K562 (cell line): Measurements from ENCODE around the gene CLCN4. TPM values are rescaled to one million over a fixed set of nuclear protein-coding genes. Genes with fewer than 3 reads are reported as not detected.

Experiments used
- ATAC-seq: fragments of 200-7000 bp; cut with Tn5 transposase; 3 replicates; pipeline ENCODE4 v1.9.1; 2020; ENCODE audit warnings: moderate library complexity
- BruUV-seq: library from RNA; stranded (reverse); fragments of 400-500 nt; replicated peaks from 2 replicates; lab custom pipeline; 2021; lab: Mats Ljungman, UMichigan
- CTCF ChIA-PET: fragments of 300-600 bp; formaldehyde crosslinking; extraction: SDS; loops from one replicate; lab custom pipeline; 2021; ENCODE audit warnings: low intra/inter-chr PET ratio; lab: Yijun Ruan, JAX
- POLR2A ChIA-PET: fragments of 300-600, 350-650 bp; sonication (Branson Sonifier 250); formaldehyde crosslinking; extraction: SDS; loops from one replicate; lab custom pipeline; 2021; ENCODE audit warnings: antibody characterized with exemption, inconsistent platforms; lab: Yijun Ruan, JAX
- DNase-seq, 4 experiments: peaks; one replicate each; pipeline versions ENCODE4 v3.0.0 to v3.0.0-alpha.2; 2011 to 2018; ENCODE audit warnings: low spot score in 3 of 4, mixed read lengths in 3 of 4; ENCODE audit errors: extremely low read depth in 1 of 4
- FAIRE-seq: peaks from 2 replicates; lab custom pipeline; 2011; peaks lifted over from hg19 to GRCh38; lab: Jason Lieb, UNC
- H2AFZ ChIP-seq: 2 replicates; pipeline ENCODE4 v1.6.0; 2011; ENCODE audit warnings: low read depth, low read length, control low read depth, inconsistent platforms
- H3K27ac ChIP-seq: fragments of 200-600 bp; 3 replicates; pipeline ENCODE4 v1.8.0; 2011; ENCODE audit warnings: low read depth, mild to moderate bottlenecking, control low read depth, inconsistent platforms, low read length, moderate library complexity, mixed read lengths; ENCODE audit errors: extremely low read depth
- H3K27me3 ChIP-seq, 2 experiments: fragments of 300-600 bp in 1 of 2; 2 replicates in 1 of 2; 3 replicates in 1 of 2; pipeline versions ENCODE4 v1.6.0 to v1.8.0; 2011; ENCODE audit warnings: inconsistent platforms in 2 of 2, low read length in 2 of 2, mild to moderate bottlenecking in 1 of 2, mixed read lengths in 1 of 2, moderate library complexity in 1 of 2; ENCODE audit not compliant: control insufficient read depth in 2 of 2, insufficient read depth in 2 of 2
- H3K36me3 ChIP-seq: fragments of 300-600 bp; 3 replicates; pipeline ENCODE4 v1.8.0; 2011; ENCODE audit warnings: mild to moderate bottlenecking, low read length, inconsistent platforms; ENCODE audit not compliant: control insufficient read depth, insufficient read depth
- H3K4me1 ChIP-seq, 2 experiments: fragments of 200-600 bp in 1 of 2; replicated peaks in 1 of 2; 2 replicates in 1 of 2; 3 replicates in 1 of 2; pipeline versions ENCODE4 v1.5.1 to v1.8.0; 2011; ENCODE audit warnings: inconsistent platforms in 2 of 2, low read length in 2 of 2, mild to moderate bottlenecking in 1 of 2, mixed read lengths in 1 of 2, moderate library complexity in 1 of 2; ENCODE audit not compliant: control insufficient read depth in 2 of 2, insufficient read depth in 2 of 2
- H3K4me2 ChIP-seq: 2 replicates; pipeline ENCODE4 v1.6.1; 2011; ENCODE audit warnings: low read length, control low read depth, inconsistent platforms, mixed read lengths; ENCODE audit not compliant: insufficient read depth
- H3K4me3 ChIP-seq: fragments of 200-600 bp; sonication (generic), shearing (Covaris generic); 2 replicates; pipeline ENCODE4 v1.5.1; 2016; ENCODE audit warnings: control low read depth, inconsistent platforms
- H3K79me2 ChIP-seq: fragments of 200-600 bp; 3 replicates; pipeline ENCODE4 v1.8.0; 2011; ENCODE audit warnings: low read length, inconsistent platforms; ENCODE audit not compliant: control insufficient read depth, insufficient read depth
- H3K9ac ChIP-seq, 2 experiments: 2 replicates each; pipeline versions ENCODE4 v1.6.0 to v1.6.1; 2011; ENCODE audit warnings: low read depth in 2 of 2, low read length in 2 of 2, control low read depth in 1 of 2, inconsistent platforms in 1 of 2, mild to moderate bottlenecking in 1 of 2, mixed read lengths in 1 of 2; ENCODE audit not compliant: insufficient read depth in 1 of 2
- H3K9me1 ChIP-seq: one replicate; pipeline ENCODE4 v1.6.0; 2011; ENCODE audit warnings: inconsistent platforms, mild to moderate bottlenecking, low read length, moderate library complexity; ENCODE audit not compliant: control insufficient read depth, insufficient read depth
- H3K9me3 ChIP-seq: replicated peaks from 2 replicates; pipeline ENCODE4 v1.5.1; 2011; ENCODE audit warnings: low read depth, low read length, inconsistent platforms; ENCODE audit not compliant: control insufficient read depth, insufficient read depth
- H4K20me1 ChIP-seq: replicated peaks from 2 replicates; pipeline ENCODE4 v1.6.1; 2011; ENCODE audit warnings: low read length, inconsistent platforms, mixed read lengths; ENCODE audit not compliant: control insufficient read depth, insufficient read depth
- ELF1 ChIP-seq: fragments of 200-800 bp; sonication (Bioruptor generic); IDR thresholded peaks from 2 replicates; pipeline ENCODE4 v1.6.1; 2016; ENCODE audit warnings: missing genetic modification characterization, missing compliant biosample characterization
- TFE3 ChIP-seq: fragments of 450-650 bp; formaldehyde crosslinking; IDR thresholded peaks from 2 replicates; pipeline ENCODE4 v1.4.0; 2020; ENCODE audit warnings: mild to moderate bottlenecking, mixed read lengths
- ZNF395 ChIP-seq: fragments of 200-800 bp; sonication (Bioruptor generic); IDR thresholded peaks from 2 replicates; pipeline ENCODE4 v1.6.1; 2017; ENCODE audit warnings: missing genetic modification characterization, missing compliant biosample characterization
- ZNF639 ChIP-seq, 2 experiments: fragments of 200-800 bp in 1 of 2; sonication (Bioruptor generic) in 1 of 2; sonication (generic) in 1 of 2; formaldehyde crosslinking in 1 of 2; IDR thresholded peaks in 1 of 2; conservative IDR thresholded peaks in 1 of 2; 2 replicates each; pipeline versions ENCODE4 v1.5.0 to v1.6.1; 2016 to 2020; ENCODE audit warnings: missing compliant biosample characterization in 1 of 2, missing genetic modification characterization in 1 of 2, missing genetic modification reagents in 1 of 2
- WGBS: fragments of 100-300 bp; shearing (Covaris generic); methylation state at CpG from one replicate; pipeline ENCODE4 v1.1.6; 2016; ENCODE audit warnings: low coverage, mixed read lengths; ENCODE audit not compliant: insufficient coverage; ENCODE audit errors: missing lambda C conversion rate; 5-methylcytosine and 5-hydroxymethylcytosine counted together
- in situ Hi-C: fragments of 300-500 bp; cut with MboI; formaldehyde crosslinking; loops from 4 replicates; pipeline ENCODE4 v1.15.0; 2018; ENCODE audit warnings: inconsistent platforms, mixed read lengths
- intact Hi-C: fragments of 100-400 bp; cut with micrococcal nuclease; formaldehyde crosslinking; loops from 2 replicates; pipeline ENCODE4 v1.14.2; 2022
- polyA plus RNA-seq, 8 experiments: library from polyadenylated mRNA; depleted of rRNA in 4 of 8; stranded (reverse) in 5 of 8; unstranded in 3 of 8; fragments of >200 nt; fragmentation: Nextera tagmentation in 2 of 8; fragmentation: Illumina TruSeq in 1 of 8; extraction: Ambion mirVana in 2 of 8; extraction: Trizol in 1 of 8; gene quantifications; 2 replicates each; pipeline versions ENCODE4 v1.2.1 to v1.2.3, GENCODE V29; 2011 to 2014; ENCODE audit warnings: inconsistent platforms in 1 of 8, missing spikeins in 1 of 8
- total RNA-seq, 7 experiments: library from RNA; depleted of rRNA in 6 of 7; stranded (reverse); fragments of >200 nt in 6 of 7; fragmentation: Illumina TruSeq in 2 of 7; extraction: Trizol in 2 of 7; gene quantifications; 2 replicates each; pipeline versions ENCODE4 v1.2.1 to v1.2.3, GENCODE V29; 2011 to 2021; ENCODE audit warnings: low replicate concordance in 1 of 7

CLCN4 gene
- total and polyA plus RNA-seq, 9 of the 15 experiments (the other 6 are each of a cell fraction or from before 2014, with no cell fraction given), result 0.03 to 0.24 (median 0.10) TPM; not detected in 1

GRCh38 chrX:10176121-10177003 is 19.6 kb downstream of the CLCN4 start:
- DNase-seq, result no peak
- 0 out of 2 replicates have a peak overlapping the region, but pooled peaks have one; percentile 45 for H2AFZ ChIP-seq
- in situ Hi-C loops (loop anchor here (10.0 to 25.0 kb wide), 3 partner anchors 948 to 1586 kb away; partner anchors contain the start of gene MSL3), intact Hi-C loops (no loop called here)
- no peaks in the 10 kb centered on the region for H3K9me3 ChIP-seq
- H3K4me1 ChIP-seq, result peaks cover 32 to 57% of the 10 kb centered on the region in 2 experiments
- H3K27ac ChIP-seq, result peak overlapping the region; percentile 36; the same call in 2 of the 3 replicates
- no peak for FAIRE-seq
- no peaks in the 10 kb centered on the region for H3K9me1 ChIP-seq
- no peak overlapping the region for H3K4me3 ChIP-seq
- no peaks in the 10 kb centered on the region for H3K79me2 ChIP-seq
- no peaks in the 10 kb centered on the region for H3K36me3 ChIP-seq
- no peak for ATAC-seq
- H3K9ac ChIP-seq, result peak overlapping the region in 1 of 2 experiments; percentile 53; a peak in 1 of 4 replicates
- CTCF ChIA-PET, result interaction anchor here (1.5 kb wide), 1 partner anchor 57 kb away, joined by 3 read pairs; no protein-coding TSS in a partner anchor
- no peaks in the 10 kb centered on the region; a peak in 1 of 5 replicates for H3K27me3 ChIP-seq
- POLR2A ChIA-PET, result interaction anchor here (1.5 kb wide), 1 partner anchor 16 kb away, joined by 3 read pairs; no protein-coding TSS in a partner anchor
- WGBS, result 24% methylated on average over 15 of the region's 16 CpGs
- no peak overlapping the region; the same call in 1 of the 2 replicates for H3K4me2 ChIP-seq
- H4K20me1 ChIP-seq, result no peaks in the 10 kb centered on the region
- no TSS peak for BruUV-seq
- 0 out of 4 replicates have a peak, but pooled peaks of 1 of the 2 experiments have one; percentile 29 for TF ChIP-seq ZNF639 (CRISPR knock-in tag; conservative IDR thresholded peaks at IDR 0.05 in 1 of 2, IDR thresholded peaks at IDR 0.05 in 1 of 2)
- TF ChIP-seq ELF1 (tag), result peak; percentile 25; the same call in 1 of the 2 replicates
- no peak for TF ChIP-seq TFE3 (CRISPR knock-in tag)
- TF ChIP-seq ZNF395 (CRISPR knock-in tag), result peak; percentile 50; the same call in 1 of the 2 replicates
